EH (cell line): ENCODE measurements around the gene TENT4B.
"Not testable (repeated sequence)": the region's sequence is repeated elsewhere in the genome, so short reads cannot be mapped to it uniquely, and the experiment has no call there.

Experiments
- DNase-seq: peaks from one replicate; pipeline ENCODE4 v3.0.0-alpha.2; 2015; ENCODE audit warnings: low read depth

The TENT4B gene

GRCh38 chr16:50152807-50153595 lies at the start of gene TENT4B:
Gene TENT4B, plus strand, starts transcription at chr16:50153306. Its CDS starts 316 bp downstream, at chr16:50153622.
- peak; percentile 85 for DNase-seq

DNA sequence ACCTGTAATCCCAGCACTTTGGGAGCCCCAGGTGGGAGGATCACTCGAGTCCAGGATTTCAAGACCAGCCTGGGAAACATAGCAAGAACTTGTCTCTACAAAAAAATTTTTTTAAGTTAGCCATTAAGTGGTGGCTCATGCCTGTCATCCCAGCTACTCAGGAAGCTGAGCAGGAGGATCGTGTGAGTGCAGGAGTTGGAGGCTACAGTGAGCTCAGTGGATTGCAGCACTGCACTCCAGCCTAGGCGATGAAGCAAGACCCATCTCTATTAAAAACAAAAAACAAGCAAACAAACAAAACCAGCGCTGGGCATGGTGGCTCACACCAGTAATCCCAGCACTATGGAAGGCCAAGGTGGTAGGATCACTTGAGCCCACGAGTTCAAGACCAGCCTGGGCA lies 49.3 kb upstream of the TENT4B start:
- DNase-seq: peak; percentile 55

DNA sequence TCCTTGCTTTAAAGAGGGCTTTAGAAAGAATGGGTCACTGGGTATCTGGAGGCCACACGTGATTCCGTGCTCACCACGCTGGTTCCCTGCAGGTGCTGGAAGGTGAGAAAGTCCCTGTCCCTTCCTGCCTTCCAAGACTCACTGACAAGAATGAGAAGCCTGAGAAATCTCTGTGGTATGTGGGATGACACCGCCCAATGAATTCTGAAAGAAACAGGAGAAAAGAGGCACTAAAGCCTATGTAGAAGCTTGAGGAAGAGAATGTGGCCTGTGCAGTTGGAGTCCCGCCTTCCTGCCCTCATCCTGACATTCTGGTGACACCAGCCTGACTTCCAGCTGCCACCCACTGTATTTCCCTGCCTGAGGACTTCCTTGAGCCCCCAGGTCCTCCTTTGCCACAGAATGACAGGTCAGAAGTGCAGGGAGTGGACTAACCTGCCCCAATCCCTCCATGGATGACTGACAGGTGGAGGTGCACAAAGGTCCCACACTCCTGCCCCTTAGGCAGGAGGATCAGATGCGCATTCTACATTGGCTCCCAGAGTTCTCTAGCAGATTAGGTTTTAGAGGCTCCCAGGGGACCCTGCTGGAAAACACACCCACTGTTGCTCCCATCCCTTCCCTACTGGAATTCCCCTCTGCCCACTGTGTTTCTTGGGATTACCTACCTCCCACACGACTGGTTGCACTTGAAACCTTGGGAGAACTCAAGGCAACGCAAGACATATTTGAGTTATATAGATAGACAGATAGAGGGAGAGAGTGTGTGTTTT lies 38.6 kb upstream of the TENT4B start:
- DNase-seq: peak; percentile 32

DNA sequence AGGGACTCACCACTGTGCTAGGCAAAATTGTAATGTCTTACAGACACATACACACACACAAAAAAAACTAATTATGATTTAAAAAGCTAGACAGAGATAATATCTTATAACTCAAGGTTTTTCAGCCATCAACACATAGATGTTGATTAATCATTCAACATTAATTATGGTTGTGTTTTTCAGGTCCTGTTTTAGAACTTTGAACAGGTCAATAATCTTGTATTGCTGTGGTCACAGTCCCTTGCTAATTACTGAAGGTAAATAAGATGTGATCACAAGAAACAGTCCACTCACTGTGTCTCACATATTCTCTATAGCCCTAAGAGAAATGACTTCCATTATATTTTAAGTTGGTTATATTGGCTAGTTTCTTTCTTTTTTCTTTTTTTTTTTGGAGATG lies 32.4 kb upstream of the TENT4B start:
- no peak for DNase-seq

GRCh38 chr16:50121278-50121677 lies 31.8 kb upstream of the TENT4B start:
- DNase-seq: no peak

DNA sequence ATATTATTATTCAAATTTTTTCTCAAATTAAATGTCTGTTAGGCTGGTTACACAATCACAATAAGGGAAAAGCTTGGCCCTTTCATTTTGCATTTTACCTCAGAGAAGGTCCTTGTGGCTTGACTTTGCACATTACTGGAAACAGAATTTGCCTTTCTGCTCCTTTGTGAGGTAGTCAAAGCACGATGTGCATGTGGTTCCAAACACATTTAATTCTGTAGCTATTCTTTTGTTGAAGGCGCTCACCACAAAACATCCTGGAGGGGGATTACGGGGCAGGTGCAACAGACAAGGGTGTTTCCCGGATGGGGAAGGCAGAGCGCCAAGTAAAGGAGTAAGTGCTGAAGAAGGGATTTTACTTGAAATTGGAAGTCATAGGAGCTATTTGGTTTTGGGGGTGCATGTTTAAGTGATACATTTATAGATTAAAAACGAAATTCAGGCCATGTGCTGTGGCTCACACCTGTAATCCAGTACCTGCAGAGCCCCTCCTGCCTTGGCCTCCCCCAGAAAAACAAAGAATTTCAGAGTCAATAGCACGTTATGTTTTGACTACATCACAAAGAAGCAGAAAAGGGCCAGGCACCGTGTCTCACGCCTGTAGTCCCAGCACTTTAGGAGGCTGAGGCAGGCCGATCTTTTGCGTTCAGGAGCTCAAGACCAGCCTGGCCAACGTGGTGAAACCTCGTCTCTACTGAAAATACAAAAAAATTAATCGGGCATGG lies 31.2 kb upstream of the TENT4B start:
- no peak for DNase-seq

DNA sequence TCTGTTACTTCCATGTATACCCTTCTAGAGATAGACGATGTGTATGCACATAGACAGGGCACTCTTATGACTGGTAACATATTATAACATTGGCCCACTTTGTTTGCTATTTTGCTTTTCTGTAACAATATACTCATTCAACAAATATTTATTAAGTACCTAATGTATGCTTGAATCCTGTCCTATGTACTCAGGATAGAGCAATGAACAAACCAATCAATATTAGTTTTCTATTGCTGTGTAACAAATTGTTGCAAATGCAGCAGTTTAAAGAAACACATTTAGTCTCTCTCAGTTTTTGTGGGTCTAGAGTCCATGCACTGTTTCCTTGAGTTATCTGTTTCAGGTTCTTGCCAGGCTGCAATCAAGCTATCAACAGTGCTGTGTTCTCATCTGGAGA lies 29.7 kb upstream of the TENT4B start:
- DNase-seq: no peak

- no peak for DNase-seq
These were observed 28.3 kb upstream of the TENT4B start for GRCh38 chr16:50124769-50125168.

GRCh38 chr16:50126183-50126582 lies 26.9 kb upstream of the TENT4B start:
- DNase-seq: no peak

DNA sequence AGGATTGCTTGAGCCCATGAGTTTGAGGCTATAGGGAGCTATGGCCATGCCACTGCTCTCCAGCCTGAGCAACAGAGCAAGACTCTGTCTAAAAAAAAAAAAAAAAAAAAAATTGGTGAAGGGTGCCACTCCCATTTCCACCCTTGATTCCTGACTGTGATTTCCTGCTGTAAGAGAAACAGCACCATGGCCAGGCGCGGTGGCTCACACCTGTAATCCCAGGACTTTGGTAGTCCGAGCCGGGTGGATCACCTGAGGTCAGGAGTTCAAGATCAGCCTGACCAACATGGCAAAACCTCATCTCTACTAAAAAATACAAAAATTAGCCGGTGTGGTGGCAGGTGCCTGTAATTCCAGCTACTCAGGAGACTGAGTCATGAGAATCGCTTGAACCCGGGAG lies 20.5 kb upstream of the TENT4B start:
- DNase-seq: not testable (repeated sequence)

DNA sequence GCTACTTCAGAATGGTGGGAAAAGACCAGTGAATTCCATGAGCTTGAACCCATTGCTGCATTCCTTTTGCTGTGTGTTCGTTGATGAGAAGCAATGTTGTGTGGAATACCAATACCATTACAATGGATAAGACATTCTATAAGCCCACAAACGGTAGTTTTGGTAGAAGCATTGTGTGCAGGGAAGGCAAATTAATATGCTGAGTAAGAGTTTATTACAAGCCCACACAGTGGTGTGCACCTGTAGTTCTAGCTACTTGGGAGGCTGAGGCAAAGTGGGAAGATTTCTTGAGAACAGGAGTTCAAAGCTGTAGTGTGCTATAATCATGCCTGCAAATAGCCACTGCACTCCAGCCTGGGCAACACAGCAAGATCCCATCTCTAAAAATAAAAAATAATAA lies 19.9 kb upstream of the TENT4B start:
- DNase-seq: no peak

- DNase-seq: no peak
These were observed 16.7 kb upstream of the TENT4B start for GRCh38 chr16:50136399-50136798.

- DNase-seq: no peak
These were observed 15.8 kb upstream of the TENT4B start for GRCh38 chr16:50137268-50137667.

- no peak for DNase-seq
These were observed 13.5 kb upstream of the TENT4B start for GRCh38 chr16:50139580-50139979.

GRCh38 chr16:50144211-50144610 lies 8.9 kb upstream of the TENT4B start:
- no peak for DNase-seq

GRCh38 chr16:50146479-50147435 lies 6.3 kb upstream of the TENT4B start:
- DNase-seq: peak; percentile 43

GRCh38 chr16:50151322-50151721 lies 1.8 kb upstream of the TENT4B start:
- no peak for DNase-seq

DNA sequence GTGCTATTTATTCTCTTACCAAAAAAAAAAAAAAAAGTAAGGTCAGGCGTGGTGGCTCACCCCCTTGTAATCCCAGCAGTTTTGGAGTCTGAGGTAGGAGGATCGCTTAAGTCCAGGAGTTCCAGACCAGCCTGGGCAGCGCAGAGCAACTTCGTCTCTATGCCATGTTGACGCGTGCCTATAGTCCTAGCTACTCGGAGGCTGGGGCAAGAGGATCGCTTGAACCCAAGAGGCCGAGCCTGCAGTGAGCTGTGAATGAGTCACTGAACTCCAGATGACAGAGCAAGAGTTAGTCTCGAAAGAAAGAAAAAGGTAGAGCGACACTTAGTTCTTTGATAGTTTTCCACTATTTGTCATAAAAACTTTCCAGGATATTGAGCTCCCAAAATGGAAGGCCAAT lies 1.4 kb upstream of the TENT4B start:
- no peak for DNase-seq

DNA sequence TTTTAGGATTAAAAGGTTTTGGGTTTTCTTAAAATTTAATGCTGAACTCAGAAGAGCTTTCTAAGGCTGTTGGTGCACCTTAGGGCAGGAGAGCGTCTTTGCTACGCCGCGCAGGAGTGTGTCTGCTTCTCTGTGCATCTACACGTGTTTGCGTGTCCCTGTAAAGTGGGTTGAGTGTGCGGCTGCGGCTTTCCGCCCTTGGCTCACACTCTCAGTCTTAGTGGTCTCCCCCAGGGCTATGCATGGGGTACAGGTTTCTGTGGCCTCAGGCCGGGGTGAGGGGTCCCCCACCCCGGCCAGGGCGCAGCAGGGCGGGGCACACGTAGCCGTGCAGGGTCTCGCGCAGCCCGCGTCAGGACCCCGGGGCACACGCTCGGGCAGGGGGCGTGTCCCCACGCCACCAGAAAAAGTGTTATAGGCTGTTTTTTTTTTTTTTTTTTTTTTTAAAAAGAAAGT lies 727 bp upstream of the TENT4B start:
- DNase-seq: peak; percentile 45

GRCh38 chr16:50153596-50154419 lies 702 bp downstream of the TENT4B start:
- peak; percentile 45 for DNase-seq
